ENCODE data around the gene ZNHIT3.
"Not testable (repeated sequence)": the region's sequence is repeated elsewhere in the genome, so short reads cannot be mapped to it uniquely, and the experiment has no call there.

The ZNHIT3 gene

GRCh38 chr17:36486204-36487194 is at the start of gene ZNHIT3:
ZNHIT3 (plus strand) TSS chr17:36486681; CDS start chr17:36486700, 19 bp downstream.
- DNase-seq (ENCODE audit: low spot score), result peak; percentile 98

DNA sequence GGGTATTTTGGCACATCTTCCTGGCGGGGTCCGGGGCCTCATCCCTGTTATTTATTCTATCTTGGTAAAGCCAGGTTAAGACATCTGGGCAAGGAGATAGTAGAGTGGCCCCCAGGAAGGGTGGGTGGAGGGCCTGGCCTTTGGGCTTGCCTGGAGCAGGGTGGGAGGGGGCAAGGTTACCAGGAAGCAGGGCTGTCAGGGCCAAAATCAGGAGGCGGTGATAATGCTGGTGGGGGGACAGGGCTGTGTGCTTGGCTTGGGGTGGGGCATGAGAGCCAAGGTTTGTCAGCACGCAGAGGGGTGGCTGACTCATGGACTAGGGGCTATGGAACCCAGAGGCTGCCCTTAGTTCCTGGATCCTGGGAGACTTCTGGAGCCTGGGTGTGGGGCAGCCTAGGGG is 44.7 kb upstream of the ZNHIT3 start:
- not testable (repeated sequence) for DNase-seq (ENCODE audit: low spot score)

- DNase-seq (ENCODE audit: low spot score), result no peak
Measured at GRCh38 chr17:36443777-36444176, 42.7 kb upstream of the ZNHIT3 start.

DNA sequence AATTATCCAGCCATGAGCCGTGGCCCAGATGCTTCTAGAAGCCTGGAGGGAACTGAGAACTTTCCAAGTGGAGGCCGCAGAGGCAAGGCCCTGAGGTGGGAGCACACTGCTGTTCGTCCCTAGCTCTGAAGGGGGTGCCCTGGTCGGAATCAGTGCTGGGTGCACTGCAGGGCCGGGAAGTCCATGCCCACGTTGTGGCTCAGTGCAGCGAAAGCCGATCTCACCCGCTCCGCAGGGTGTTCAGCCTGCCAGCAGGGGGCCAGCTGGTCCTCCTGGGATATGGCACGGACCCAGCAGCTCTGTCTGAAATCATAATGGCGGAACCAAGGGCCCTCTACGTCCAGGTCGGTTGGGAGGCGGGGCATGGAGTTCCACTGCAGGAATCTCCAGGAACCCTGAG is 36.5 kb upstream of the ZNHIT3 start:
- DNase-seq (ENCODE audit: low spot score), result not testable (repeated sequence)

- DNase-seq (ENCODE audit: low spot score), result not testable (repeated sequence)
Measured at GRCh38 chr17:36452888-36453287, 33.6 kb upstream of the ZNHIT3 start.

GRCh38 chr17:36457701-36458100 is 28.8 kb upstream of the ZNHIT3 start:
- DNase-seq (ENCODE audit: low spot score), result not testable (repeated sequence)

DNA sequence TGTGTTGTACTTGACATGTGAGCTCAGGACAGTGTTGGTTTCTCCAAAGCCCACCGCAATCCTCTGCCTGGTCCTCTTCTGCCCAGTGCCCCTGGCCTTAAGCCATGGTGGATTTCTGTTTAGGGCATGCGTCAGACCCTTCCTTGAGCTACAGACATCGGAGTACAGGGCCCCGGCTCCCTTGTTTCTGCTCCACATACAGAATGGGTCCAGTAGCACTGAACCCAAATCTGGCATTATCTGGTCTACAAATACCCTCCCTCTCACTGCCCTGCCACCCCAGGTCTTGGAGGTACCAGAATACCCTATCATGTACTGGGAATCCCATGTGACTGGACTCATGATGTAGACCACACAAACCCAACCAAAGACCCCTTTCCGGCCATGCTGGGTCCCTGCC is 27.4 kb upstream of the ZNHIT3 start:
- DNase-seq (ENCODE audit: low spot score), result no peak

DNA sequence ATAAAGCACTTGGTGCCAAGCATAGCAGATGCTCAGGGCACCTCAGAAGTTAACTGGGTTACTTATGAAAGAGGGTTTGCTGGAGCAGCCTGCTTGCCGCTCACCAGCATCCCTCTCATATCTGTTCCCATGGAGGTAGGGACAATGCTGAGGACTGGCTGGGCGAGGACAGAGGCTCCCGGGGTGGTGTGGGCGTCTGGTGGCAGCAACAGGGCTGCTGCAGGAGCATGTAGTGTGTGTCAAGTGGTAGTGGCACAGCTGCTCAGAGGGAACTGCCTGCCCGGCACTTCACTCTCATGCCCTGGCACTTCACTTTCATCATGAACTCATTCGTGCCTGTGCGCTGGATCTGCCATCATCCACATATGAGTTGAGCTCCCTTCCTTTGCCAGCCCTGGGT is 26.9 kb upstream of the ZNHIT3 start:
- DNase-seq (ENCODE audit: low spot score), result no peak

GRCh38 chr17:36460265-36460937 is 26.1 kb upstream of the ZNHIT3 start:
- DNase-seq (ENCODE audit: low spot score), result no peak

DNA sequence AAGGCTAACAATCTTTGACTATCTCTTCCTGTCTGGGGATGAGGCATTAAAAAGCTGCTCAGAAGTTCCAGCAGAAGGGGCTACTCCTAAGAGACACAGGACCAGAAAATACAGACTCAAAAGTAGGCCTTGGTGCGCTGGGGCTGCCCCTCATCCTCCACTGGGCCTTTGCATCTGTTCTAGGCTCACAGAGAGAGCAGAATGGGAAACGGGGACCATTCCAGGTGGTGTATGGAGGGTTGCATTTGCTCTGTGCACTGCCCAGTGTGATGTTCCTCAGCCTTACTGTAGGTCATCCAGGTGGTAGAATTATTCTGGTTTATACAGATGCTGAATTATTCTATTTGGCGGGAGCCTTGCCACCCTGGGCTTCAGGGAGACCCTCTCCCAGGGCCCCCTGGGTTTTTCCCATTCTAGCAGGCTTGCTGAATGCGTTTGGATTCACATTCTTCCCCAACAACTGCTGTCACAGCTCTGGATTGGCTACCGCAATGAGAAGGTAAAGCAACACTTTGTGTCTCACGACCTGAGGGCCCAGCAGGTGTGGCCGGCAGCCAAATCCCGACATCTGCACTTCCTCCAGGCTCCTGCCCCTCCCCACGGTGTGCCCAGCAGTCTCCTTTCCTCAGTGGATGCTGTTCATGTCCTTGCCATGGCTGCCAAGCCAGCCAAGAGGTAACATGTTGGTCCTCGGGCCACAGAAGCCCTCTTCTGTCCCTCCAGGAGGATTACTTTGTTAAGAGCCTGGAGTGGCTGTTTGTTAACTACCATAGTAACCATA is 25.0 kb upstream of the ZNHIT3 start:
- no peak for DNase-seq (ENCODE audit: low spot score)

DNA sequence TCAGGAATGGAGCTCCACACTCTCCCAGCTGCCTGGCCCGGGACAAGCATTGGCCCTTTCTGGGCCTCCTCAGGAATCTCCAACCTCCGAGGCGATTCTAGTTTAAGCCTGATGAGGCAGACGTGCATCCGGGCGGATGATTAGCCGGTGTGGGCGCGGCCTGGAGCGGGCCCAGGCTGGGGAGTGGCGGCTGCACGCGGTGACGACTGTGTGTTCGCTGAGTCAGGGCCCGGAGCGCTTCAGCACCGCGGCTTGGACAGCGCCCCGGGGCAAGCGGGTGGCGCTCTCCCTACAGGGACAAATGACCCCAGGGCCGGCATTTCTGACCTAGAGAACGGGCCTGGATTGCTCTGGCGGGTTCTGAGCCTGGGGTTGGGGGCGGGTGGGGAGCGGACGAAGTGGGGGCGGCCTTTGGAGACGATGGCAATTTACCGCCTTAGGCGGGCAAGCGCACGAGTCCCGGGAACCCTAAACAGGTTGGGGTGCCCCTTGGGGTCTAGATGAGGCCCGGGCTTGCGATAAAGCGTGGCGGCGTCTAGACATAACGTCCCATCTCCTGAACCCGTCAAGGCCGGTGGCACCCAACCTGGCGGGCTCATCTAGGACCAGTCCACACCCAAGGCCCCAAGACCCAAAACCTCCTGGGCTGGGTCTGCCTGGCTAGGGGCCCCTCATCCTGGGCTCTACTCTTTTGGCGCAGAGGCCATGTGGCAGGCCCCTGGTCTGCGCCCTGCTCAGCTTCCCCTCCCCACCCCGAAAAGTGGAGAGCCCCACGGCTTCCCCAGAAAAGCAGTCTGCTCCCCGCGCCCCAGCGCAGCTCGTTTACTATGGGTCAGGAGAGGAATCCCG is 22.3 kb upstream of the ZNHIT3 start:
- DNase-seq (ENCODE audit: low spot score), result peak; percentile 92

- no peak for DNase-seq (ENCODE audit: low spot score)
Measured at GRCh38 chr17:36464765-36465088, 21.8 kb upstream of the ZNHIT3 start.

DNA sequence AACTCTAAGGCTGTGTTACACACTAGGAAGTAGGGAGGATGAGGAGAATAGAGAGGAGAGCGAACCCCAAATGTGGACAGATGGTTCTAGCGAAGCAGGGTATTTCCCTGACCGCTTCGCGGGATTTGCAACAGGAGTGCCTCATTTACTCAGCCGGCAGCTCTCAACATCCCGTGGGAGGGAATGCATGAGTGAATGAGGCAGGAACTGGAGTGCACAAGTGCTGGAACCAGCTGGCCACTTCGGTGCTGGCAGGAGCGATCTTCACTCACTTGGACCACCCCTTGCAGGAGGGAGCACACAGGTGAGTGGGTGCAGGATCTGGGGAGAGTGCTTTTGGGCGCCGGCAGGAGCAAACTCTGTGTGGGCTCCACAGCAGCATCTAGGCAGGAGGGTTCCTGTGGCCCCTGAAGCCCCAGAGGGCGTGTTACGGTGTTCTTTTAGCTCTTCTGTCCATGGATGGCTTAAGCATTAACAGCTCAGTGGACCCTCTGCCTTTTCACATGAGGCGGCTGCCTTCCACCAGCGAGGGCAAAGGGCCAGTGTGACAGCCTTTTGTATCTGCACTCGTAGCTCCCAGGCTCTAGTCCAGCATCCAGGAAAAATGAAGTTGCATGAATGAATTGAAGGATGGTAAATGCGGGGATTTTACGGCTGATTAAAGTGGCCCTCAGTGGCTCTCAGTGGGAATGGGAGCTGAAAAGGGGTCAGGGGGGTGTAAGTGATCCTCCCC is 17.4 kb upstream of the ZNHIT3 start:
- DNase-seq (ENCODE audit: low spot score), result no peak

- no peak for DNase-seq (ENCODE audit: low spot score)
Measured at GRCh38 chr17:36469733-36470132, 16.7 kb upstream of the ZNHIT3 start.

DNA sequence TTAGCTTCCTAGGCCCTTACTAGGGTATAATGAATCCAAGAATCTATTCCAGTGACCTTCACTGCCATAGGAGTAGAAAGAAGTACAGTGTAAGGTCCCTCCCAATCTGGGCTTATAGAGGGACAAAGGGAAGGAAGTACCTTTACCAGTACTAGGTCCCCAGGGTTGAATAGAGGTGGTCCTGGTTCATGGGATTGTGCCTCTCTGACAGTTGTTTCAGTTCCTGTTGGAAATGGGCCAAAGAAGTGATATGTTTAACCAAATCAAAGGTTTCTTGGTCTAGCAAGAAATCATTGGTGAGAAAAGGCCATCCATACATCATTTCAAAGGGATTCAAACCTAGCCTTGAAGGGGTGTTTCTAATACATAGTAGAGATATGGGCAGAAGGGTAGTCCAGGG is 16.0 kb upstream of the ZNHIT3 start:
- DNase-seq (ENCODE audit: low spot score), result no peak

DNA sequence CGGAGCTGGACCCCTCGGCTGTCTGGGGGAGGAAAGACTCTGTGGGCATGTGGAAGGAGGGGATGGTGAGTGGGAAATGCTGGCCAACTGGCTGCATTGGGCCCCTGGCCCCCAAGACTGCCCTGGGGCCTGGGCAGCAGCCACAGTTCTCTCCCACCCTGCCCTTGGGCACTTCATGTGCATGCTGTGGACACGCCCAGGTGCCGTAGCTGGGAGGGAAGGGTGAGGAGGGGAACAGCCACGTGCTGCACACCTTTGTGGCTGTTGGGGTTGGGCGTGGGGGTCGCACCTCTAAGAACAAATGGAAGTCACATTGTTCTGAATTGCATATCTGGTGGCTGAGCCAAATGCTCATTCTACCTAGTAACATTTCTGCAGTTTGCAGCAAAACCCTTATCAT is 11.9 kb upstream of the ZNHIT3 start:
- DNase-seq (ENCODE audit: low spot score), result no peak

- DNase-seq (ENCODE audit: low spot score), result no peak
Measured at GRCh38 chr17:36475346-36475970, 11.0 kb upstream of the ZNHIT3 start.

GRCh38 chr17:36481829-36482228 is 4.7 kb upstream of the ZNHIT3 start:
- no peak for DNase-seq (ENCODE audit: low spot score)

- DNase-seq (ENCODE audit: low spot score), result peak; percentile 96
Measured at GRCh38 chr17:36482611-36483504, 3.6 kb upstream of the ZNHIT3 start.

Data from GM03348 (cell line).